Spleen (tissue), 11 donors: ENCODE measurements around the gene CCSER2. TPM values are rescaled to one million over a fixed set of nuclear protein-coding genes. Genes with fewer than 3 reads are reported as not detected.

Experiments
- DNase-seq: peaks from one replicate; pipeline ENCODE4 v3.0.0-alpha.2; 2020
- H3K27ac ChIP-seq, 8 donors: fragments of 200-600 bp; sonication (generic) in 7 of 8; 1 replicate in 4 of 8; 2 replicates in 4 of 8; pipeline versions ENCODE4 v1.5.0 to v1.8.0; 2016 to 2021; ENCODE audit warnings: inconsistent platforms in 4 of 8, mild to moderate bottlenecking in 4 of 8, moderate library complexity in 1 of 8
- H3K27me3 ChIP-seq, 7 donors: fragments of 200-600 bp; sonication (generic) in 6 of 7; replicated peaks in 1 of 7; 1 replicate in 4 of 7; 2 replicates in 3 of 7; pipeline versions ENCODE4 v1.5.0 to v1.8.0; 2016 to 2021; ENCODE audit warnings: inconsistent platforms in 3 of 7, mild to moderate bottlenecking in 1 of 7
- H3K36me3 ChIP-seq, 6 donors: fragments of 200-600 bp; sonication (generic) in 5 of 6; 1 replicate in 4 of 6; 2 replicates in 2 of 6; pipeline versions ENCODE4 v1.5.0 to v1.8.0; 2016 to 2021; ENCODE audit warnings: inconsistent platforms in 2 of 6
- H3K4me1 ChIP-seq, 6 donors: fragments of 200-600 bp; sonication (generic) in 5 of 6; 1 replicate in 3 of 6; 2 replicates in 3 of 6; pipeline versions ENCODE4 v1.5.0 to v1.8.0; 2016 to 2021; ENCODE audit warnings: inconsistent platforms in 3 of 6
- H3K4me3 ChIP-seq, 8 donors: fragments of 200-600 bp; sonication (generic) in 7 of 8; 1 replicate in 4 of 8; 2 replicates in 4 of 8; pipeline versions ENCODE4 v1.5.0 to v1.8.0; 2016 to 2021; ENCODE audit warnings: inconsistent platforms in 4 of 8, mild to moderate bottlenecking in 4 of 8, moderate library complexity in 2 of 8
- H3K9me3 ChIP-seq, 8 donors: fragments of 200-600 bp; sonication (generic) in 7 of 8; 1 replicate in 4 of 8; 2 replicates in 4 of 8; pipeline versions ENCODE4 v1.5.0 to v1.8.0; 2016 to 2021; ENCODE audit warnings: inconsistent platforms in 4 of 8
- POLR2A ChIP-seq, 3 donors: fragments of 450-650 bp; IDR thresholded peaks; one replicate each; pipeline ENCODE4 v1.5.1; 2017; ENCODE audit warnings: antibody characterized with exemption in 3 of 3, mild to moderate bottlenecking in 1 of 3
- POLR2AphosphoS5 ChIP-seq, 3 donors: sonication (generic); formaldehyde crosslinking; IDR thresholded peaks; one replicate each; pipeline ENCODE4 v1.5.1; 2017; ENCODE audit warnings: antibody characterized with exemption in 3 of 3
- WGBS, 5 donors: extraction: QIAGEN DNeasy Blood & Tissue Kit in 3 of 5; methylation state at CpG; one replicate each; pipeline versions ENCODE4 v1.1.5 to v1.1.7; 2013 to 2018; 5-methylcytosine and 5-hydroxymethylcytosine counted together
- intact Hi-C: fragments of 100-400 bp; cut with DNase I; formaldehyde crosslinking; loops from one replicate; pipeline ENCODE4 v1.15.0; 2023; ENCODE audit warnings: low total_unique reads
- polyA plus RNA-seq, 3 donors: library from polyadenylated mRNA; stranded (reverse); fragments of 200-250 nt; gene quantifications; one replicate each; pipeline ENCODE4 v1.2.1, GENCODE V29; 2013
- total RNA-seq, 7 donors: library from RNA; depleted of rRNA in 3 of 7; stranded (reverse); fragments of >200 nt in 3 of 7; fragmentation: NEBNext Ultra II Directional in 4 of 7; extraction: Animal tissue kit (Norgen Biotek cat#: 25700) in 4 of 7; gene quantifications; one replicate each; pipeline versions ENCODE4 v1.1.0 to v1.2.1, GENCODE V29; 2016 to 2021
- TF ChIP-seq, protein P1 (sequence below), 11 experiments: fragments of 200-600 bp in 7 of 11; fragments of 450-650 bp in 4 of 11; sonication (generic) in 4 of 11; IDR thresholded peaks in 8 of 11; conservative IDR thresholded peaks in 3 of 11; 1 replicate in 7 of 11; 2 replicates in 4 of 11; pipeline versions ENCODE4 v1.4.0 to v1.8.0; 2016 to 2021; ENCODE audit warnings: antibody characterized with exemption in 11 of 11, inconsistent platforms in 4 of 11, mild to moderate bottlenecking in 1 of 11
- donor health status: healthy with polysubstance abuse.
- donor health status: DM: no; HTN: no; CAD: no; lungs with moderate emphysema.
- donor health status: DM: no; HTN: no; CAD: no.
- donor health status: Bipolar disorder and iron deficiency.
- donor health status: healthy.
- donor health status: DM: no; HTN: no; CAD: no.
- donor health status: DM: yes; HTN: yes; CAD: no.

CCSER2 gene
- total and polyA plus RNA-seq, 10 donors: 5.3 to 61.4 (median 45.2) TPM

DNA sequence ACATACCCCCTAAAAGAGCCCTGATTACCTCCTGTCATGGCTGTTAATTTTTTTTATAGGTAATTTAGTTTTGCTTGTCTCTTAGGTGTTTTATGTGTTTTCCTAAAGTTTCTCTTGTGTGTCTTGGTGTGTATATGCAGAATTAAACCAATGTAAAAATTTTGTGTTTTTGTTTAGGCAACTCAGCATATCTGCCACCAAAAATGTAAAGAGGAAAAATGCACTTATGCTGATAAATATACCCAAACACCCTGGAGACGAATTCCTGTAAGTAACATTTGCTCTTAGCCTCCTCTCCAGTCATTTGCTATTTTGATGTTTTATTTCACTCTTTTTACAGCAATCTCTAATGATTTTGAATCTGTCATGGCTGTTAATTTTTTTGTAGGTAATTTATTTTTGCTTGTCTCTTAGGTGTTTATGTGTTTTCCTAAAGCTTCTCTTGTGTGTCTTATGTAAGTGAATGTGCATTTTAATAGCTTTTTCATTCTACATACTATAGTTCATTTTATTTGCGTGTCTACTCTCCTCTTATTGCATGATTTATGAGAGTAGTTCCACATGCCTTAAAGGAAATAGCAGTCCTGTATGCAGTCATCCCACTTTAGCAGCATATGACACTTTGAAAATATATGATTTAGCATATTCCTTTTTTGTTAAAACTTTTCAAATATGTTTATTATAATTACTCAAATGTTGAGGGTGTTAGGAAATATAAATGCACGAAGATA, 149.2 kb downstream of the CCSER2 start:
- H3K27ac ChIP-seq: no peak overlapping the region
- no peaks in the 10 kb centered on the region for H3K4me1 ChIP-seq
- intact Hi-C loops: no loop called here
- WGBS, 5 donors: 62 to 73% (median 71%) methylated on average over 3 of the region's 3 CpGs
- no peak for DNase-seq
- no peaks in the 10 kb centered on the region for H3K27me3 ChIP-seq
- no peak for TF ChIP-seq POLR2AphosphoS5 (IDR thresholded peaks at IDR 0.05)
- peaks cover 0 to 62% (median 9%) of the 10 kb centered on the region in 6 donors for H3K36me3 ChIP-seq
- H3K9me3 ChIP-seq: no peaks in the 10 kb centered on the region
- no peak overlapping the region for H3K4me3 ChIP-seq

DNA sequence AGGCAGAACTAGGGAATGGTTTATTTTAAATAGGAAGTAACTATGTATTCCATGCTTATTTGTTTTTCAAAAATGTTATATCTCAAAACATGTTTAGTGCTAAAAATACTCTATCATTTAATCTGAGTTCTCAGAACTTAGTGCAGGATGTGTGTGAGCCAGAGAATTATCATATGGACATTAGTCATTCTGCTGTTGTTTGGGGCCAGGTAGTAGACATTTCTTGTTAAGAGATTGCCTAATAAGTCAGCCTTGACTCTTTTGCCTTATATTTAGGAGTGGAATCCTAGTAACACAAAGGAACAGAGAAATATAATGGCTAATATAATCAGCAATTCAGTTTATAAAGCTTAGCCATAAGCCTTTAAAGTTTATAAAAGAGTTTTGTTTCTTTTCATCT, 149.8 kb downstream of the CCSER2 start:
- Histone ChIP-seq H3K36me3 (peaks cover 0 to 61% (median 9%) of the 10 kb centered on the region in 6 donors), H3K4me3 (no peak overlapping the region), H3K27me3 (no peaks in the 10 kb centered on the region), H3K27ac (no peak overlapping the region), H3K4me1 (no peaks in the 10 kb centered on the region), H3K9me3 (no peaks in the 10 kb centered on the region)
- DNase-seq: no peak
- TF ChIP-seq POLR2A (IDR thresholded peaks at IDR 0.05) (no peak), POLR2AphosphoS5 (IDR thresholded peaks at IDR 0.05) (no peak)
- TF ChIP-seq, protein P1, sequence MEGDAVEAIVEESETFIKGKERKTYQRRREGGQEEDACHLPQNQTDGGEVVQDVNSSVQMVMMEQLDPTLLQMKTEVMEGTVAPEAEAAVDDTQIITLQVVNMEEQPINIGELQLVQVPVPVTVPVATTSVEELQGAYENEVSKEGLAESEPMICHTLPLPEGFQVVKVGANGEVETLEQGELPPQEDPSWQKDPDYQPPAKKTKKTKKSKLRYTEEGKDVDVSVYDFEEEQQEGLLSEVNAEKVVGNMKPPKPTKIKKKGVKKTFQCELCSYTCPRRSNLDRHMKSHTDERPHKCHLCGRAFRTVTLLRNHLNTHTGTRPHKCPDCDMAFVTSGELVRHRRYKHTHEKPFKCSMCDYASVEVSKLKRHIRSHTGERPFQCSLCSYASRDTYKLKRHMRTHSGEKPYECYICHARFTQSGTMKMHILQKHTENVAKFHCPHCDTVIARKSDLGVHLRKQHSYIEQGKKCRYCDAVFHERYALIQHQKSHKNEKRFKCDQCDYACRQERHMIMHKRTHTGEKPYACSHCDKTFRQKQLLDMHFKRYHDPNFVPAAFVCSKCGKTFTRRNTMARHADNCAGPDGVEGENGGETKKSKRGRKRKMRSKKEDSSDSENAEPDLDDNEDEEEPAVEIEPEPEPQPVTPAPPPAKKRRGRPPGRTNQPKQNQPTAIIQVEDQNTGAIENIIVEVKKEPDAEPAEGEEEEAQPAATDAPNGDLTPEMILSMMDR (IDR thresholded peaks at IDR 0.05 in 8 of 11, conservative IDR thresholded peaks at IDR 0.05 in 3 of 11): no peak
- intact Hi-C loops: no loop called here

DNA sequence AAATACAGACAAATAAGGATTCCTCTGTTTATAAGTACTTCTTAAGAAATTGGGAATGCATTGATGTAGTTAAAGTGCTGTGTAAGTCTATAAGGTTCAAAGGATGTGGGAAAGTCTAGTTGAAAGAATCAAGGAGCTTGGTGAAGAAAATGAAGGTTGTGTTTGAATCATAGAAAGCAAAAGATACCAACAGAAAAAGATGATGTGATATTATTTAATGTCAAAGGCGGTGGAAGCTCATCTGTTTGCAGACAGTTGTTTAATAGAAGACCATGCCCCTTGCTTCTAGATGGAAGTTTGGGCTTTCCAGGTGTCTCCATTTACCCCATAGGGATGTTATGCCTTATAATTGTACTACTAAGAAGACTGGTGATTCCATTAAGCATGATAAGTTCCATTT, 150.3 kb downstream of the CCSER2 start:
- intact Hi-C loops: no loop called here
- Histone ChIP-seq H3K9me3 (no peaks in the 10 kb centered on the region), H3K27me3 (no peaks in the 10 kb centered on the region), H3K27ac (no peak overlapping the region), H3K4me1 (no peaks in the 10 kb centered on the region), H3K4me3 (no peak overlapping the region), H3K36me3 (peaks cover 0 to 59% (median 9%) of the 10 kb centered on the region in 6 donors)
- no peak for DNase-seq
- 88 to 100% (median 92%) methylated on average over 1 of the region's 1 CpG for WGBS, 5 donors
- TF ChIP-seq POLR2A (IDR thresholded peaks at IDR 0.05) (no peak), POLR2AphosphoS5 (IDR thresholded peaks at IDR 0.05) (no peak)
- TF ChIP-seq, protein P1 (IDR thresholded peaks at IDR 0.05 in 8 of 11, conservative IDR thresholded peaks at IDR 0.05 in 3 of 11): no peak

DNA sequence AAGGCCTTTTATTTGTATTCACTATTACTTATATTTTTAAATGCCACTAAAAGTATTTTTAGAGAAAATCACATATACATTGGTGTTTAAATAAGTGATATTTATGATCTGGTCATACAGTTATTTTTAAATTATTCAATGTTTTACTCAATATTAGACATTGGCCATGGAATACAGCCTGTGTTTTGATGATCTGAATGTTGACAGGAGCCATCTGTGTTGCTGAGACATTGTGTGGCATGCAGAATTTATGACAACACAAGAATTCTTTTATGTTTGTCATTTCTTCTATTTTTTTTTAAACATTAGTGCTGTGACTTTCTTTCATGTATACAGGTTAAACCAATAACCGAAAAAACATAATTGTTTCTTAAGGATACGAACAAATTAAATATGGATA, 156.2 kb downstream of the CCSER2 start:
- intact Hi-C loops: no loop called here
- Histone ChIP-seq H3K36me3 (peaks cover 0 to 44% (median 0%) of the 10 kb centered on the region in 6 donors), H3K9me3 (peaks cover 0 to 5% (median 0%) of the 10 kb centered on the region in 8 donors), H3K27ac (no peak overlapping the region), H3K4me3 (no peak overlapping the region), H3K4me1 (no peaks in the 10 kb centered on the region), H3K27me3 (no peaks in the 10 kb centered on the region)
- no peak for DNase-seq
- TF ChIP-seq POLR2A (IDR thresholded peaks at IDR 0.05): no peak
- 96 to 98% (median 97%) methylated on average over 2 of the region's 2 CpGs for WGBS, 5 donors

DNA sequence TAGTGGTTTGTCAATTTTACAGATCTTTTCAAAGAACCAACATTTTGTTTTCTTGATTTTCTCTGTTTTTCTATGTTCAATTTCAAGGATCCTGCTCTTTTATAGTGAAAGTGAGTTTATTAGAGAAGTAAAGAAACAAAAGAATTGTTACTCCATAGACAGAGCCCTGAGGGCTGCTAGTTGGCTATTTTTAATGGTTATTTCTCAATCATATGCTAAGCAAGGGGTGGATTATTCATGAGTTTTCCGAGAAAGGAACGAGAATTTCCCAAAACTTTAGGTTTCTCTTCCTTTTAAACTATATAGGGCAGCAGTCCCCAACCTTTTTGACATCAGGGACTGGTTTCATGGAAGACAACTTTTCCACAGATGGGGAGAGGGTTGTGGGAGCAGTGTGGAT, 165.0 kb downstream of the CCSER2 start:
- H3K4me3 ChIP-seq: no peak overlapping the region
- peaks cover 0 to 20% (median 4%) of the 10 kb centered on the region in 6 donors for H3K36me3 ChIP-seq
- H3K27me3 ChIP-seq: no peaks in the 10 kb centered on the region
- peaks cover 0 to 4% (median 0%) of the 10 kb centered on the region in 8 donors for H3K9me3 ChIP-seq
- TF ChIP-seq, protein P1 (IDR thresholded peaks at IDR 0.05 in 8 of 11, conservative IDR thresholded peaks at IDR 0.05 in 3 of 11): no peak
- TF ChIP-seq POLR2A (IDR thresholded peaks at IDR 0.05): no peak
- no peak for TF ChIP-seq POLR2AphosphoS5 (IDR thresholded peaks at IDR 0.05)
- H3K4me1 ChIP-seq: peaks cover 0 to 10% (median 0%) of the 10 kb centered on the region in 6 donors
- intact Hi-C loops: no loop called here
- H3K27ac ChIP-seq: peak overlapping the region in 1 of 8 donors; percentile 33
- WGBS, 5 donors: 88 to 96% (median 92%) methylated on average over 2 of the region's 2 CpGs
- no peak for DNase-seq
